Prostate gland (tissue), 2 donors: ENCODE data around the gene CFTR.

Source experiments
- CTCF ChIP-seq, 4 experiments: fragments of 200-600 bp in 2 of 4; fragments of 450-650 bp in 2 of 4; sonication (generic) in 2 of 4; IDR thresholded peaks; 1 replicate in 3 of 4; 2 replicates in 1 of 4; pipeline ENCODE4 v1.5.1; 2016 to 2019; ENCODE audit warnings: antibody characterized with exemption in 4 of 4, mild to moderate bottlenecking in 2 of 4, moderate library complexity in 2 of 4
- POLR2A ChIP-seq: fragments of 450-650 bp; IDR thresholded peaks from one replicate; pipeline ENCODE4 v1.6.1; 2016; ENCODE audit warnings: antibody characterized with exemption, mild to moderate bottlenecking
- POLR2AphosphoS5 ChIP-seq: sonication (generic); formaldehyde crosslinking; IDR thresholded peaks from one replicate; pipeline ENCODE4 v1.6.1; 2017; ENCODE audit warnings: antibody characterized with exemption

DNA sequence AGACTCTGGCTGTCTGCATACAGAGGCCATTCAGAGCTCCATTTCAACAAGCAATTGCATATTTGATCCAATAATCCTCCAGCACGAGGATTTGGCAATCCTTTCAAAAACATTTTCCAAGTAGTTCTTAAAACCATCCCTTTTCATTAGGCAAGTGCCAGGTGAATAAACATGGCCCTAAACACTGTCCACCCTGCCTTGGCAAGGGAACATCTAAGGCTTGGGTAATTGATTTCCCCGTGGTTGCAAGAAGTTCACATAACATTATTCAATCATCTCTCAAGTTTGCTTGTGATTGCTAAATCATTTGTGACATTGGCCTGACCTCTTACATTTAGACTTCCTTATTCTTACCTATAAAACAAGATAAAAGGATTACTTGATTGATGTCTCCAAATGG is 218.2 kb downstream of the CFTR start:
- TF ChIP-seq CTCF (IDR thresholded peaks at IDR 0.05) (no peak), POLR2A (no peak), POLR2AphosphoS5 (no peak)
